ENCODE results near the gene UGT1A5.
"Not testable (repeated sequence)": the region's sequence is repeated elsewhere in the genome, so short reads cannot be mapped to it uniquely, and the experiment has no call there.

The UGT1A5 gene

GRCh38 chr2:233746475-233747282 is 34.0 kb downstream of the UGT1A5 start:
- no peak for DNase-seq (ENCODE audit: low read depth in 2 of 2)

GRCh38 chr2:233747283-233747544 is 34.5 kb downstream of the UGT1A5 start:
- DNase-seq (ENCODE audit: low read depth in 2 of 2): no peak

- DNase-seq (ENCODE audit: low read depth in 2 of 2): not testable (repeated sequence)
These were observed 38.0 kb downstream of the UGT1A5 start for GRCh38 chr2:233750689-233751088.

GRCh38 chr2:233751212-233752009 is 38.7 kb downstream of the UGT1A5 start:
- DNase-seq (ENCODE audit: low read depth in 2 of 2): not testable (repeated sequence)

GRCh38 chr2:233754872-233755611 is 42.3 kb downstream of the UGT1A5 start:
- no peak for DNase-seq (ENCODE audit: low read depth in 2 of 2)

- no peak for DNase-seq (ENCODE audit: low read depth in 2 of 2)
These were observed 43.8 kb downstream of the UGT1A5 start for GRCh38 chr2:233756429-233757081.

- no peak for DNase-seq (ENCODE audit: low read depth in 2 of 2)
These were observed 45.4 kb downstream of the UGT1A5 start for GRCh38 chr2:233758141-233758540.

GRCh38 chr2:233758849-233759248 is 46.1 kb downstream of the UGT1A5 start:
- no peak for DNase-seq (ENCODE audit: low read depth in 2 of 2)

GRCh38 chr2:233760043-233760442 is 47.3 kb downstream of the UGT1A5 start, which contains the start of gene UGT1A1:
Gene UGT1A1, plus strand, starts transcription at chr2:233760270. Its CDS starts 18 bp downstream, at chr2:233760288.
- no peak for DNase-seq (ENCODE audit: low read depth in 2 of 2)

- no peak for DNase-seq (ENCODE audit: low read depth in 2 of 2)
These were observed 48.5 kb downstream of the UGT1A5 start for GRCh38 chr2:233761040-233761769.

- DNase-seq (ENCODE audit: low read depth in 2 of 2): no peak
These were observed 51.6 kb downstream of the UGT1A5 start for GRCh38 chr2:233764264-233764663.

GRCh38 chr2:233764761-233765160 is 52.1 kb downstream of the UGT1A5 start:
- no peak for DNase-seq (ENCODE audit: low read depth in 2 of 2)

GRCh38 chr2:233766416-233766815 is 53.7 kb downstream of the UGT1A5 start:
- DNase-seq (ENCODE audit: low read depth in 2 of 2): no peak

GRCh38 chr2:233768076-233768475 is 55.4 kb downstream of the UGT1A5 start:
- no peak for DNase-seq (ENCODE audit: low read depth in 2 of 2)

- DNase-seq (ENCODE audit: low read depth in 2 of 2): no peak
These were observed 56.6 kb downstream of the UGT1A5 start for GRCh38 chr2:233769260-233769659.

- DNase-seq (ENCODE audit: low read depth in 2 of 2): no peak
These were observed 59.4 kb downstream of the UGT1A5 start for GRCh38 chr2:233772153-233772552.

- DNase-seq (ENCODE audit: low read depth in 2 of 2): no peak
These were observed 59.9 kb downstream of the UGT1A5 start for GRCh38 chr2:233772583-233772982.

GRCh38 chr2:233773854-233774253 is 61.1 kb downstream of the UGT1A5 start:
- no peak for DNase-seq (ENCODE audit: low read depth in 2 of 2)

GRCh38 chr2:233775414-233775813 is 62.7 kb downstream of the UGT1A5 start:
- DNase-seq (ENCODE audit: low read depth in 2 of 2): no peak

GRCh38 chr2:233778030-233778429 is 65.3 kb downstream of the UGT1A5 start, which contains the start of gene MROH2A:
Gene MROH2A, plus strand, starts transcription at chr2:233778330. Its CDS starts 1,029 bp downstream, at chr2:233779359.
- DNase-seq (ENCODE audit: low read depth in 2 of 2): no peak

GRCh38 chr2:233779722-233780121 is 67.0 kb downstream of the UGT1A5 start:
- DNase-seq (ENCODE audit: low read depth in 2 of 2): no peak

All from fibroblast of skin of left biceps (primary cell).